ENCODE measurements around the gene B9D2. TPM values are rescaled to one million over a fixed set of nuclear protein-coding genes. Genes with fewer than 3 reads are reported as not detected.
"Not testable (repeated sequence)": the region's sequence is repeated elsewhere in the genome, so short reads cannot be mapped to it uniquely, and the experiment has no call there.

Gene B9D2, protein sequence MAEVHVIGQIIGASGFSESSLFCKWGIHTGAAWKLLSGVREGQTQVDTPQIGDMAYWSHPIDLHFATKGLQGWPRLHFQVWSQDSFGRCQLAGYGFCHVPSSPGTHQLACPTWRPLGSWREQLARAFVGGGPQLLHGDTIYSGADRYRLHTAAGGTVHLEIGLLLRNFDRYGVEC
- 3.3 and 10.7 TPM in 2 replicates for total RNA-seq (2014; rRNA removed; shearing (Covaris generic))

DNA sequence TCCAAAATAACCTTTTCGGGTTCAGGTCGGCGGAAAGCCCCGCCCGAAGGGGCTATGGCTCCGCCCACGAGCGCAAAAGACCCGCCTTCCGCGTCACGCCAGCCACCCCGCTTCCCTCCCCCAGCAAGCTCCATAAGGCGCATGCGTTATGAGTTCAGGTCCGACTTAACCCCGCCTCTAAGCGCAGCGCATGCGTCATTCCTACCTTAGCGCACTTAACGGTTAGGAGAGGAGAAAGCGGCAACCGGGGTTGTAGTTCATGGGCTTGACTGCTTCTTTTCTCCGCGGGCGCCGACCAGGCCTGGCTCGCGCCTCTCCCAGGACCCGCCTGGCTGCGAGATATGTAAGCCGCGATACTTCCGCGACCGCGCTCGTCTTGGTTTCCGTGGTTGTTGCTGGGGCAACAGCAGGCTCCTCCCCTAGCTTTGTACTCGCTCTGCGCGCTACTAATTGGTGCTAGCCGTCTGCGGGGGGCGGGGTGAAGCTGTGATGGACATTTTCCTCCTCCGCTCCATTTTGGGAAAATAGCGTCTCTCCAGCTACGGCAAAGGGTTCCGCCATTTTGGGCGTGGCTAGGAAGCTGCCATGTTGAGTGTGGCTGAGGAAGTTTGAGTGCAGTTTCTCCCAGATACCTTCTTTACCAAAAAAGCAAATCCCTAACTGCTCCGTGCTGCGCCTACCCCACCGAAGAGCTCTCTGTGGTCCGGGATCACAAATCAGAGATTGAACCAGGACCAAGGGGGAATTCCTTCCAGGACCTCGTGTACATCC, at the start of gene B9D2:
TSS of gene B9D2 (minus strand) at position 397 of the 771 bp plus-strand sequence. CDS start 630 bp downstream, outside the sequence.
- H3K9me3 ChIP-seq (replicated peaks): no peaks in the 10 kb centered on the region
- H3K27me3 ChIP-seq (replicated peaks): no peaks in the 10 kb centered on the region
- peak within 1 kb of the TSS; percentile 99 for H3K27ac ChIP-seq
- peak; percentile 99 to 100 for DNase-seq (ENCODE audit: low read depth in 1 of 2, low spot score in 2 of 2)
- no peaks in the 10 kb centered on the region; the same call in 1 of the 2 replicates for H3K36me3 ChIP-seq
- H3K4me3 ChIP-seq: peak within 1 kb of the TSS; percentile 77
- peaks cover 32% of the 10 kb centered on the region for H3K4me1 ChIP-seq (replicated peaks)

DNA sequence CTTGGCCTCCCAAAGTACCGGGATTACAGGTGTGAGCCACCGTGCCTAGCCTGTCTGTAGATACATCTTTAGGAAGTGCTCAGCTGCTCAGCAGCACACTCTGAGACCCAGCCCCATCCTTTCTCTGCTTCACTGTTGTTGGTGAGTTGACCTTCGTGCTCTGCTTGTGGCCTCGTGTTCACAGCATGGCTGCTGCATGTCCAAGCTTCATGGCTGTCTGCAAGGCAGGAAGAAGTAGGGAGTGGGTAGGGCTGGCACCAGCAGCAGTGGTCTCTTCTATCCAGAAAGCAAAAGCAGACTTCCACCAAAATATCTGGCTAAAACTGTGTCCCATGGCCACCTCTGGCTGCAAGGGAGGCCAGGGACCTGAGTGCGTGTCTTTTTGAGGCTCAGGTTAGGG, 49.0 kb upstream of the B9D2 start:
- no peaks in the 10 kb centered on the region for H3K27me3 ChIP-seq (replicated peaks)
- H3K9me3 ChIP-seq (replicated peaks): no peaks in the 10 kb centered on the region
- no peak for DNase-seq (ENCODE audit: low read depth in 1 of 2, low spot score in 2 of 2)
- no peak overlapping the region for H3K4me3 ChIP-seq
- no peaks in the 10 kb centered on the region for H3K4me1 ChIP-seq (replicated peaks)
- H3K36me3 ChIP-seq: peaks cover 11% of the 10 kb centered on the region
- no peak overlapping the region for H3K27ac ChIP-seq

DNA sequence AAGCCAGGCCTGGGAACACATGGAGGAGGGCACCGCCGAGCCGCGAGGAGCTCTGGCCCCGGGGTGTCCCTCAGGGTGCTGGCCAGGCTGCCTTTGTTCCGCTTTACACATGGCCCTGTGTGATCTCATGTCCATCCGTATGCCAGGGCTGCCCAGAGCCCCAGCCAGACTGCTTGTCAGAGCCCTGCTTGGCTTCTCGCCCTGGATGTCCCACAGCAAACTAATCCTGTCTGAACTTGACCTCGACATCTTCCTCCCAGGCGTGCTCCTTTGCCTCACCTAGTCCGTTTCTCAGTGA, 48.0 kb upstream of the B9D2 start:
- Histone ChIP-seq H3K4me3 (no peak overlapping the region), H3K9me3 (replicated peaks) (no peaks in the 10 kb centered on the region), H3K27me3 (replicated peaks) (no peaks in the 10 kb centered on the region), H3K4me1 (replicated peaks) (no peaks in the 10 kb centered on the region), H3K36me3 (peaks cover 11% of the 10 kb centered on the region), H3K27ac (no peak overlapping the region)
- no peak for DNase-seq (ENCODE audit: low read depth in 1 of 2, low spot score in 2 of 2)

DNA sequence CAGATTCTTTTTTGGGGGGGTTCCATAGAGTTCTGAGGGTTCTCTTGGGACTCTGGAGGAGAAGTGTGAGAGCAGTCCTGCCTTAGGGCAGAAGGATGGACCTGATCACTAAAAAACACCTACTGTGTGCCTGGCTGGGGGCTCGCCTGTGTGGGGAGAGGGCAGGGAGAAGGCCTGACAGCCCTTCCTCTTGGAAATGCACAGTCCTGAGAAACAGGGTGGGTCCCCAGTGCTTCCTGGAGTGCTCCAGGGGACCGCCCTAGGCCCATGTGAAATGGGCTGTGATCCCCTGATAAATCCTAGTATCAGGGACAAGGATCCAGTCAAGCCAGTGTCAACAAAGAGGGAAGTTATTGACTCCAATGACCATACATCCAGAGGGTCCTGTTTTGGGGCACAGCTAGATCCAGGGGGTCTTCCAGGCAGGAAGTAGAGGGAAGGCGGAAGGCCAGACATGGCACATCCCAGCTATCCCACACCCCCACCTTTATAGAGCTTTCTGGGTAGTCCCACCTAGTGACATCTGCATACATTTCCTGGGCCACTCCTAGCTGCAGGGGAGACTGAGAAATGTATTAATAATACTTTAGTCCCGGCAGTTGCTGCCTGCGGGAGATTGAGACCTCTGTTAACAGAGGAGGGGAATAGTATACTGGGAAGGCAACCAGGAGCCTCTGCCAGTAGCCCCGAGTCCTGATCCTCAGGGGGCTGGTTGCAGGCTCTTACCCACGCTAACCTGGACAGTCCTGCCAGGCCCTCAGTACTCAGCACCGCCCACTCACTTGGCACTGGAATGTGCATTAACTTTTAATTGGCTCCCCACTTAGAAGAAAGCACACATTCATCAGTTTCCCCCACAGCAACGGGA, 47.4 kb upstream of the B9D2 start:
- Histone ChIP-seq H3K27me3 (replicated peaks) (no peaks in the 10 kb centered on the region), H3K27ac (no peak overlapping the region), H3K36me3 (peaks cover 6% of the 10 kb centered on the region), H3K4me3 (no peak overlapping the region), H3K4me1 (replicated peaks) (no peaks in the 10 kb centered on the region), H3K9me3 (replicated peaks) (no peaks in the 10 kb centered on the region)
- no peak for DNase-seq (ENCODE audit: low read depth in 1 of 2, low spot score in 2 of 2)

DNA sequence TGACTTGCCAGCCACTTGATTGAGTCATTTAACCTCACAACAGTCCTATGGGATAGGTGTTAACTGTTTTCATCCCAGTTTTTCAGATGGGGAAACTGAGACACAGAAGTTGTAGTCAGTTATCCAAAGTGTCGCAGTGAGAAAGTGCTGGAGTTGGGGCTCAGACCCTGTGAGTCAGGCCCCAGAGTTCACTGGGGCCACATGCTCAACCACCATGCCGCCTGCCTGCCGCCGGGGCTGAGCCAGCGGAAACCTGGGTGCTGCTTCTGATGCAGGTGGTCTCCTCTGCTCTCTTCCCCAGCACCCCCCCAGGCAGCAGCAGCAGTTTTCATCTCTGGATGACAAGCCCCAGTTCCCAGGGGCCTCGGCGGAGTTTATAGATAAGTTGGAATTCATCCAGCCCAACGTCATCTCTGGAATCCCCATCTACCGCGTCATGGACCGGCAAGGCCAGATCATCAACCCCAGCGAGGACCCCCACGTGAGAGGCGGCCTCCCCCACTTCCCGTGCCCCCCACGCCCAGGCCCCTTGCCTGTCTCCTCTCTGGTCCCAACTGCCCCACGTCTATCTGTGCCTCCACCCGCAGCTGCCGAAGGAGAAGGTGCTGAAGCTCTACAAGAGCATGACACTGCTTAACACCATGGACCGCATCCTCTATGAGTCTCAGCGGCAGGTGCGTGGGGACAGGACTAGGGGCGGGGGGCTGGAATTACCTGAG, 46.5 kb upstream of the B9D2 start:
- Histone ChIP-seq H3K4me3 (no peak overlapping the region), H3K27ac (no peak overlapping the region)

DNA sequence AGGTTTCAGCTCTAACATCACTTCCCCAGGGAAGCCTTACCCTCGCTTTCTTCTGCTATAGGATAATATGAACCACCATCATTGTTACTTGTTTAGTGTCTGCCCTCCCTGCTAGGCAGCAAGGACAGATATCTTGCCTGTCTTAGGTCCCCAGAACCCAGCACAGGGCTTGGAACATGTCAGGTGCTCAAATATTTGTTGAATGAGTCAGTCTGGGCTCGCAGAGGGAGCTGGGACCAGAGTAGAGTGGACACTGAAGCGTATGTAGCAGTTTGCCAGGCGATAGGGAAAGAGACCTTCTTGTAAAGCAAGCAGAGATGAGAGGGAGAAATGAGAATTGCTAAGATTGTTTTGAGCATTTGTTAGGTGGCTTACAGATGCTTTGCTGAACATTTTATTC, 45.3 kb upstream of the B9D2 start:
- peaks cover 3% of the 10 kb centered on the region for H3K36me3 ChIP-seq
- H3K4me3 ChIP-seq: no peak overlapping the region
- H3K9me3 ChIP-seq (replicated peaks): no peaks in the 10 kb centered on the region
- H3K4me1 ChIP-seq (replicated peaks): no peaks in the 10 kb centered on the region
- H3K27me3 ChIP-seq (replicated peaks): no peaks in the 10 kb centered on the region
- no peak overlapping the region for H3K27ac ChIP-seq
- DNase-seq (ENCODE audit: low read depth in 1 of 2, low spot score in 2 of 2): no peak

More for the DNA sequence above, 46.5 kb upstream of the B9D2 start:
- no peak for DNase-seq (ENCODE audit: low read depth in 1 of 2, low spot score in 2 of 2)
- H3K9me3 ChIP-seq (replicated peaks): no peaks in the 10 kb centered on the region
- H3K27me3 ChIP-seq (replicated peaks): no peaks in the 10 kb centered on the region
- H3K36me3 ChIP-seq: peaks cover 3% of the 10 kb centered on the region
- no peaks in the 10 kb centered on the region for H3K4me1 ChIP-seq (replicated peaks)

DNA sequence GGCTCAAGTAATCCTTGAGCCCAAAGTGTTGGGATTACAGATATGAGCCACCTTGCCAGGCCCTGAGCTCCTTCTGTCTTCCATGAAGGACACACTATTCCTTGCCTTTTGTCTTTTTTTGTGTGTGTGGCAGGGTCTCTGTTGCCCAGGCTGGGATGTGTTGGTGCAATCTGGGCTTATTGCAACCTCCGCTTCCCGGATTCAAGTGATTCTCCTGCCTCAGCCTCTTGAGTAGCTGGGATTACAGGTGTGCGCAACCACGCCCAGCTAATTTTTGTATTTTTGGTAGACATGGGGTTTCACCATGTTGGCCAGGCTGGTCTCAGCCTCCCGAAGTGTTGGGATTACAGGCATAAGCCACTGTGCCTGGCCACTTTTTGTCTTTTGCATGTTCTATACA, 44.9 kb upstream of the B9D2 start:
- DNase-seq (ENCODE audit: low read depth in 1 of 2, low spot score in 2 of 2); H3K4me3 ChIP-seq; H3K9me3 ChIP-seq (replicated peaks); H3K27me3 ChIP-seq (replicated peaks); H3K27ac ChIP-seq; H3K36me3 ChIP-seq; H3K4me1 ChIP-seq (replicated peaks): not testable (repeated sequence)

DNA sequence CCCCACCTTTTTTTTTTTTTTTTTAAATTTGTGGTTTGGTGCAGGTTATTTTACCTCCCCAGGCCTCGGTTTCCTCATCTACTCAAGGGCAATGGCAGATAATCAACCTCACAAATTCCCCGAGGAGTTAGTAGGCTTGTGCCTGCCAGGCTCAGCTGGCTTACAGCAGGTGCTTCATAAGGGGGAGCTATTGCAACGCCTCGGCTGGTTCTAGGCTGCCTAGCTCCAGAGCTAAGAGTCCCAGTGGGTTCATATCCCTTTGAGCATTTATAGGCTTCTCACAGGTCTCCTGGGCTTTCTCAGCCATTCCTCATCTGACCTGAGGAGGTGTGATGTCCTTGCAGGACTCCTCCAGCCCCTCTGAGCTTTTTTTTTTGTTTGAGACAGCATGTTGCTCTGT, 44.3 kb upstream of the B9D2 start:
- Histone ChIP-seq H3K4me1 (replicated peaks) (no peaks in the 10 kb centered on the region), H3K36me3 (peaks cover 3% of the 10 kb centered on the region; the same call in 1 of the 2 replicates), H3K27me3 (replicated peaks) (no peaks in the 10 kb centered on the region), H3K27ac (no peak overlapping the region), H3K4me3 (no peak overlapping the region), H3K9me3 (replicated peaks) (no peaks in the 10 kb centered on the region)
- no peak for DNase-seq (ENCODE audit: low read depth in 1 of 2, low spot score in 2 of 2)

DNA sequence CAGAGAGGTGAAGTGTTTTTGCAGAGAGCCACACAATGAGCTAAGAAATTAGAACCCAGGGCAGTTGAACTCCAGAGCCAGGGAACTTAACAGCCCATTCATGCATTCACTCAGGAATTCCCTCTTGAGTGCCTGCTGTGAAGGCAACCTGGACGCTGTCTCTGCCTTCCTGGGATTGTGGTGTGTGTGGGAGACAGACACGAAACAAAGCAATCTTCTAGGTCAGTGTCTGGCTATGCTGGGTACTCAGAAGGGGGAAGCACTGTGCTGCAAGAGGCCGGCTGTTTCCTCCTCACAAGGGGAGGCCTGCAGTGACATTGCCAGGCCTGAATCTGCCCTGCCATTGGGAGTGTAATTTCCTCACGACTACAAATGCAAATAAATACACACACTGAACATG, 43.3 kb upstream of the B9D2 start:
- Histone ChIP-seq H3K4me3 (no peak overlapping the region), H3K9me3 (replicated peaks) (no peaks in the 10 kb centered on the region), H3K36me3 (no peaks in the 10 kb centered on the region), H3K27ac (no peak overlapping the region), H3K27me3 (replicated peaks) (no peaks in the 10 kb centered on the region), H3K4me1 (replicated peaks) (no peaks in the 10 kb centered on the region)
- no peak for DNase-seq (ENCODE audit: low read depth in 1 of 2, low spot score in 2 of 2)

DNA sequence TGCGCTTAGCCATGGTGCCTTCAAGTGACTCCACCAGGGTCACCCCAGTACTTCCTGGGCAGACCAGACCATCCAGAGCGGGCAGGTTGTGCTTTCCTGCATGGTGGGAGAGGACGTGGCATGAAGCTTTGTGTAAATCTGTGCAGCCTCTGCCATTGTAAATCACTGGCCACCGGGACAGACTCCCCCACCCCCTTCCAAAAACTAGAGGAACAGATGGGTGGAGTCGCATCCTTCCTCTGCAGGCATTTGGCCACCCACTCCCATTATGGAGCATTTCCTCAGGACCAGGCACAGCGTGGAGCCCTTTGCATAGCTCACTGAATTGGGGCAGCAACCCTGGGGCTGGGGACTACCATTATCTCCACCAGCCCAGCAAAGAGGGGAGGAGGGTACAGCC, 41.8 kb upstream of the B9D2 start:
- H3K27me3 ChIP-seq (replicated peaks): no peaks in the 10 kb centered on the region
- H3K4me3 ChIP-seq: no peak overlapping the region
- DNase-seq (ENCODE audit: low read depth in 1 of 2, low spot score in 2 of 2): no peak
- no peaks in the 10 kb centered on the region for H3K9me3 ChIP-seq (replicated peaks)
- H3K4me1 ChIP-seq (replicated peaks): no peaks in the 10 kb centered on the region
- no peaks in the 10 kb centered on the region for H3K36me3 ChIP-seq
- H3K27ac ChIP-seq: no peak overlapping the region

DNA sequence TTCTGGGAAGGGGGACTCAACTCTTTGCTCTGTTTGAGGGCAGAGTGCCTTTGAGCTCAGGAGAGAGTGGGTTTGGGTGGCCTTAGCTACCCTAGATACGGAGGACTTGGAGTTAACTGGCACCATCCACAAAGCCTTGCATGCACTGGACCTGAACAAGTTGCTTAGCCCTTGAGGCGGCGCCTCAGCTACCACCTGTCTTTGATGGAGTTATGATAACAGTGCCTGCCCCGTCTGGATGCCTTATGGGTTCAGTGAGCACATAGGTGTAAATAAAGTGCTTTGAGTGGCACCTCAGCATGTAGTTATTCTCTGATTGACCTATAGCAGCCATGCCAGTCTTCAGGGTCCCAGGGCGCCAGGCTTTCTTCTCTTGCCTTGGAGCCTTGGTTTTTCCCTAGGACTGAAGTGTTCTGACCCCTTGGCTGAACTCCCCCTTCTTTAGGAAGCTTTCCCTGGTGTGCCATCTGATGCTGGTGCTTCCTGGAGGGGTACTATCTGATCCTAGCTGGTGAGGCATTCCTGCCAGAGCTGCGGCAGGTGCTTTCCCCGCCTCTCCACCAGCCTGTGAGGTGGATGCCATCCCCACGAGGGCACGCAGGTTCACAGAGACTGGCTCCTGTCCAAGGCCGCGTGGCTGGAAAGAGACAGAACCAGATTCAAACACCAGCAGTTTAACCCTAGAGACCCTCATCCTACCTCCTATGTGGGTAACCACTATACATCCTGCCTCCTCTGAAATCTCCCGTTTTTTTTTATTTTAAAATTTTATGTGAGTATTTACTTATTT, 39.4 kb upstream of the B9D2 start:
- no peak for DNase-seq (ENCODE audit: low read depth in 1 of 2, low spot score in 2 of 2)
- no peak overlapping the region for H3K27ac ChIP-seq
- no peaks in the 10 kb centered on the region for H3K9me3 ChIP-seq (replicated peaks)
- peaks cover 5% of the 10 kb centered on the region for H3K4me1 ChIP-seq (replicated peaks)
- H3K27me3 ChIP-seq (replicated peaks): no peaks in the 10 kb centered on the region
- H3K36me3 ChIP-seq: no peaks in the 10 kb centered on the region
- H3K4me3 ChIP-seq: no peak overlapping the region

DNA sequence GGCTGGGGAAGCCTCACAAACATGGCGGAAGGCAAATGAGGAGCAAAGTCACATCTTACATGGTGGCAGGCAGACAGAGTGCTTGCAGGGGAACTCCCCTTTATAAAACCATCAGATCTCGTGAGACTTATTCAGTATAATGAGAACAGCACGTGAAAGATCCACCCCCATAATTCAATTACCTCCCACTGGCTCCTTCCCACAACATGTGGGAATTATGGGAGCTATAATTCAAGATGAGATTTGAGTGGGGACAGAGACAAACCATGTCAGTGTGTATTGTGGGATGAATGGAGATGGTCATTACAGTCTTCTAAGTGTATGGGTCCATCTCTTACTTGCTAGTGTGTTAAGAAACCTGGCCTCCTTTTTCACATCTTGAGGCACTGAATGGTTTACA, 38.1 kb upstream of the B9D2 start:
- Histone ChIP-seq H3K36me3 (no peaks in the 10 kb centered on the region), H3K4me1 (replicated peaks) (peaks cover 6% of the 10 kb centered on the region), H3K9me3 (replicated peaks) (no peaks in the 10 kb centered on the region), H3K27me3 (replicated peaks) (no peaks in the 10 kb centered on the region), H3K4me3 (no peak overlapping the region), H3K27ac (no peak overlapping the region)
- DNase-seq (ENCODE audit: low read depth in 1 of 2, low spot score in 2 of 2): no peak

DNA sequence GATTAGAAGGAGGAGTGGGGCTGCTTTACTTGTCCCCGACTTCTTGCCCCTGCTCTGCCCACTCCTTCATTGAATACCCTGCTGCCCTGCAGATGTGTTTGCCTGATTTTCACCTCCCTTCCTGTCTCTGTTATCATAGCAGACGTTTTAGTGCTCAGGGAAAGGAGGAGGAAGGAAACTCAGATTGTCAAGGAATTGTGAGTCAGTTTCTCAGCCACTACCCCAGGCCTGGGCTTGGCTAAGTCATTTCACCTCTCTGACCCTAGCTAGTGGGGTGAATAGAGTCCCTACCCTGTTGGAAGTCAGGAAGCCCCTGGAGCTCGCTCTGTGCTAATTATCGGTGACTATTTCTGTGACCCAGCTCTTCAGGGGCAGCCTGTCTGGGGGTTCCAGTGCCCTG, 37.5 kb upstream of the B9D2 start:
- Histone ChIP-seq H3K4me3 (no peak overlapping the region), H3K27ac (no peak overlapping the region), H3K27me3 (replicated peaks) (no peaks in the 10 kb centered on the region), H3K9me3 (replicated peaks) (no peaks in the 10 kb centered on the region), H3K4me1 (replicated peaks) (peaks cover 6% of the 10 kb centered on the region), H3K36me3 (no peaks in the 10 kb centered on the region)
- no peak for DNase-seq (ENCODE audit: low read depth in 1 of 2, low spot score in 2 of 2)
